GM21447 (cell line): ENCODE data around the gene RIMS3.
"Not testable (repeated sequence)": the region's sequence is repeated elsewhere in the genome, so short reads cannot be mapped to it uniquely, and the experiment has no call there.

Experiments used
- ATAC-seq: cut with Tn5 transposase; IDR thresholded peaks from one replicate; pipeline ENCODE4 v1.9.1; 2021; ENCODE audit not compliant: unreplicated experiment

RIMS3 gene

GRCh38 chr1:40665335-40666171 is at the start of gene RIMS3:
Gene RIMS3, minus strand, starts transcription at chr1:40665682. Its CDS starts 23,757 bp downstream, at chr1:40641925.
- peak; percentile 67 for ATAC-seq

DNA sequence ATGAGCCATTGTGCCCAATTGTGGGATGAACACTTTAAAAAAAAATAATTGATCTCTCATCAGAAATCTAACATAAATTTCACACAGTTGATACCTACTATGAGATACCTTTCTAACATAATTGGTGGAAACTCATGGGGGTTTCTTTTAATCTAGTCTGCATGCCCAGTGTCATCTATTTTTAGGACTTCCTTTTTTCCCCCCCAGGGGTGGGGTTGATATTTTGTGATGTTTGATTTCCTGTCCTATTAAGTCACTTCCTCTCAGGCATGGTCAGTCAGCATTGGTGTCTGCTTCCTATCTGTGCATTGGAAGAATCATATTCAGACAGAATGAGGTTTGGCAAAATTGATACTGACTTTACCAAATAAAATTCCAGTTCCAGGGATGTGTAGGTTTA is 47.5 kb upstream of the RIMS3 start:
- ATAC-seq: no peak

- ATAC-seq: no peak
Observed at GRCh38 chr1:40712405-40712944, 47.0 kb upstream of the RIMS3 start.

GRCh38 chr1:40711465-40712404 is 46.3 kb upstream of the RIMS3 start:
- no peak for ATAC-seq

DNA sequence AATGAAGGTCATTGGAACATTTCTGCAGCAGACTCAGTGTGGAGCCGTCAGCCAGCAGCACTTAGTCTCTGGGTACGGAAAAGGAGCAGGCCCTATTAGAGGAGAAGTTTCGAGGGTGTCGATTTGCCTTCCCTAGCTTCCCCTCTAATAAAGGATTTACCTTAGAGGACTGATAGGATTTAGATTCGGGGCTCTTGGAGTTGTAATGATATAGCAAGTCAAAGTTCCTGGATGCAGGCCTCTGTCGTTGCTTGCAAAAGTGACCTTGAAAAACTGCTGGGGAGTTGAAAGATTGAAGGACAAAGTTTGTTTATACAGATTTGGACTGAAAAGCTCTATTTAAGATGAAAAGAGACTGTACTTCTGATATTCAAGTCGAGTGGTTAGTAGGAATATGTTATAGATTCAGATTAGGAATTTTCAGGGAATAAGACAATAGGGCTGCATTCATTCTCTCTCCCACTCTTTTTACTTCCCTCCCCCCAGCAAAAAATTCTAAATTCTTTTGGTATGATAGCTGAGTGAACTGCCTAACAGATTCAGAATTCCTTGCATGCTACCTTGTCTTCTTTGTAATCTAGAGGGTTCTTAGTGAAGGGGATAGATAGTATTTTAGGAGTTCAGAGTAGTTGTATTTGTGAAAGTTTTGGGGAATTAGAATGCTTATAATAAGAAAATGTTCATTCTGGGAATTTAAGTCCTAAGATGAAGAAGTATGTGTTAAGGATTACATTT is 45.3 kb upstream of the RIMS3 start:
- ATAC-seq: no peak

DNA sequence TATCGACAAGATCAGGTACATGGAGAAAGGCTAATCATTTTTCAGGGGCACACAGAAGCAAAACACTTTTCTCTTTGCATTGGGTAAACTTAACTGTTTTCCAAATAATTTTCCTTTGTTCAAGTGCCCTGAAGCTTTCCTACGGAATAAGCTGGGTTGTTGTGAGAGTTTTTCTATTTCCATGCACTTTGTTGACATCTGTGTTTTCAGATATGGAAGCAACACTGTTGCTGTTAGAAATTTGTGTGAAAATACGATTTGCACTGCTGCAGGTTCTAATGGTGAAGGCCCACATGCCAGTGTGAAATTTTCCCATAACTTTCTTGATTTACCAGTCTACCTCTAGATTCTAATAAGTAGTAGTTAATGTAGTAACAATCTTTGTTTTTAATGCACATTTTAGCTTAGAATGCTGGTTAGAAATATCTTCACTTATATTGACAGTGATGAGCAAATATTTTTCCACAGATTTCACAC is 44.4 kb upstream of the RIMS3 start:
- ATAC-seq: no peak

- ATAC-seq: peak; percentile 88
Observed at GRCh38 chr1:40709100-40709801, 43.8 kb upstream of the RIMS3 start.

GRCh38 chr1:40708750-40709099 is 43.2 kb upstream of the RIMS3 start:
- peak; percentile 61 for ATAC-seq

GRCh38 chr1:40706626-40707025 is 41.1 kb upstream of the RIMS3 start:
- ATAC-seq: no peak

DNA sequence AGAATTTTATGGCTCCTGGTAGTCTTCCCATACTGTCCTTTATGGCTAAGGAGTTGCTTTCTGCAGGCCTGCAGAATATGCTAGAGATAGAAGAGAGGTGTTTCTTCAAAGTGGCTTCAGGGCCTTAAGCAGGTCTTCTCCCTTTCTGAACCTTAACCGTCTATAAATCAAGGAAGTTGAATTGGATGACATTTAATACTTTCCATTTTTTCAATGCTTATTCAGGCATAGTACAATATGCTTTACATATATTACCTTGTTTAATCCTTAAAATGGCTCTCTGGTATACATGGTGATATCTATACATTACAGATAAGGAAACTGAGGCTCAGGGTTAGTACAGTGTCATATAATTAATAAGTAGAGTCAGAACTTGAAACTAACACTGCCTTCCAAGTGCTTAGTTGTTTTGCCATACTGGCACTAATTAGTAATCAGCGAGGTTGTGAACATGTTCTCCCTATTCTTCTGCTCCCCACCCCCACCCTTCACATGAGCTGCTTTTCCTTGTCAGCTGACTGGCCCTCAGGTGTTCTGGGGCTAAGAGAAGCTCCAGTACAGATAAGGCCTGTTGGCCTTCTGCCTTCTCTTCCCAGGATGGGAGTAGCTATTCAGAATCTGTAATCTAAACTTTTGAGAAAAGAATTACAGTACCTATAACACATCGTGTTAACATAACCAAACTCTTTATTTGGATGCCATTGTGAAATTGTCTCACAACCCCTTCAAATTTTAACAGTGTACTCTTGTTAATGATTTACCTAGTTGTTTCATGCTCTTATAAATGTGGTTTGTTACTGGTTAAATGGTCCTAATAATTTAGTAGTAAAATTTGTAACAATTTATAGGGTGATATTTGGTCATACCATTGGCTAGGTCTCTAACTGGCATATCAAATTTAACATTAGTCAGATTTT is 39.6 kb upstream of the RIMS3 start:
- no peak for ATAC-seq

DNA sequence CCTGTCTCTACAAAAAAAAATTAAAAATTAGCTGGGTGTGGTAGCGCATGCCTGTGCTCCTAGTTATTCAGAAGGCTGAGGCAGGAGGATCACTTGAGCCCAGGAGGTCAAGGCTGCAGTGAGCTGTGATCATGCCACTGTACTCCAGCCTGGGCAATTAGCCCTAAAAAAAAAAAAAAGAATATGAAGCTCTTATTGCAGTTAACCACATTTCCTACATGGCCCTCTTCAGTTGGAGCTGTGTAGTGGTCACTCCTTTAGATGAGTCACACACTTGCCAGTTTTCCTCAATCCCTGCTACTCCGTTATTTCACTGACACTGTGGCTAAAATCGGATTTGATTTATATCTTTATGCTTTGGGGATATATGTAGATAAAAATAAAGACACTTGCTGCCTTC is 37.8 kb upstream of the RIMS3 start:
- ATAC-seq: no peak

- not testable (repeated sequence) for ATAC-seq
Observed at GRCh38 chr1:40702810-40703209, 37.3 kb upstream of the RIMS3 start.

GRCh38 chr1:40701684-40702083 is 36.2 kb upstream of the RIMS3 start:
- no peak for ATAC-seq

DNA sequence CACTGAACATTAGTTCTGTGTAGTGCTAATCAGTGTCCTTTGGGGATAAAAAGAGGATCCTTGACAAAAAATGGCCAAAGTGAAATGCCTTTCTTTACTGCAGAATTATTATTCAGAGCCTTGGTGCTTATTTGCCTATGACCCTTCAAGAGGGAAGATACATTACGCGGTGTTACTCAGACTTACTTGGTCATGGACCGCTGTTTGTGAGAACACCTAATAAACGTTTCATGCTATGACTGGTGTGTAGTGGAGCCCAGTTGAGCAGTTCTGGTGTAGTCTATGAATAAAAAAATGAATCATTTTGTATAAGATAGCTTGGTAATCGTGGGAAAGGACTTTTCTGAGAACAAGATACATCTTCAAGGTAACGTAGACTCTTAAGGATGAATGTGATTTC is 34.3 kb upstream of the RIMS3 start:
- ATAC-seq: peak; percentile 66

DNA sequence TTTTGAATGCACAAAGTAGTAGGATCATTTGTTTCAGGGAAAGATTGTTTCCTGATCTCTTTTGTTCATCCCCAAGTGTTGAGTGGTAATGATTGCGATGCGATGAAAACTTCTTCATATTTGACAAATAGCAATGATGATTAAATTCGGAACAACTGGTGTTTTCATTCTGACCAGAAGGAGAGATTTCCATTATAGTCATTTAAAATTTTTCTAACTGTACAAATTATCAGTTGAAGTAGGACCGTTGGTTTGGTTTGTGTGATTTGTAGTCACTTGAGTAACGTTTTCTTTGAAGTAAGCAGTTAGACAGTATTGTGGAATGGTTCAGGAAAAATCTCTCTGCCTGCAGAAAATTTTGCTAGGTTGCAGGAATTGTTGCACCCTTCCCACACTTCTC is 32.0 kb upstream of the RIMS3 start:
- no peak for ATAC-seq

DNA sequence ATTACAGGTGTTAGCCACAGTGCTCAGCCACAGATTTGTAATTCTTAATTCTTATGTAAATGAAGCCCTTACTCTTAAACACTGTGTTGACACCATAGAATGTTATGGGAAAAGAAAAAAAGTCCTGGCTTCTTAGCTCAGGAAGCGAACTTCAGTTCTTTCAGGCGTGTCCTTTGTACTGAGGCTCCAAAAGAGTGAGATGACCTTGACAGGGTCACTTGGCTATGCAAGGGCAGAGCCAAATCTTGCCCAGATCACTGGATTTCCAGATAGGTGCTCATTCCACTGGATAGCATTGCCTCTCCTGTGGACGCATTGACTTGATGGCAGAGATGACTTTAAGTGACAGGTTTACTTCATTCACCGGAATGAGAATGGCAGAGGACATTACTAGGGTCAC is 30.8 kb upstream of the RIMS3 start:
- no peak for ATAC-seq

DNA sequence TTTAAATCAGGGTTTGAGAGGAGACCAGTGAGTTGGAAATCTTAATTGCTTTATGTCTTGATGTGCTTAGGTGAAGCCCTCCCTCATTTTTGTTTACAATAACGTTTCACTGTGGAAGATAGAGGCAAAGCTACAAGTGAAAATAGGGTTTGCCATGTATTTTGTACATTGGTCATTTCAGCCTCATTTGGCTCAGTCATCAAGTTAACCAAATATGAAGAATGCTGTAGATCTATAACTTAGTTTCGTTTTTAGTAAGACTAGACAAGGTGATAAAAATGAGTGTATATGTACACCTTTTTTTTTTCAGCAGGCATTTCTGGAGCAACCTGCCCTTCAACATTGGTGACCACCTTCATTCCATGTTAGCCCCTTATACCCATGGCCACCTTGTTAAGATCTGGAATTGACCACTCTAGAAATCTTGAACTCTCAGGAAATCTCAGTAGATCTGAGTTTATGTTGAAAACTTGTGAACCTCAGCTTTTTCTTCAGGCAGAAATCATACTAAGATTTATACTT is 28.9 kb upstream of the RIMS3 start:
- ATAC-seq: no peak

GRCh38 chr1:40693425-40693824 is 27.9 kb upstream of the RIMS3 start:
- no peak for ATAC-seq

DNA sequence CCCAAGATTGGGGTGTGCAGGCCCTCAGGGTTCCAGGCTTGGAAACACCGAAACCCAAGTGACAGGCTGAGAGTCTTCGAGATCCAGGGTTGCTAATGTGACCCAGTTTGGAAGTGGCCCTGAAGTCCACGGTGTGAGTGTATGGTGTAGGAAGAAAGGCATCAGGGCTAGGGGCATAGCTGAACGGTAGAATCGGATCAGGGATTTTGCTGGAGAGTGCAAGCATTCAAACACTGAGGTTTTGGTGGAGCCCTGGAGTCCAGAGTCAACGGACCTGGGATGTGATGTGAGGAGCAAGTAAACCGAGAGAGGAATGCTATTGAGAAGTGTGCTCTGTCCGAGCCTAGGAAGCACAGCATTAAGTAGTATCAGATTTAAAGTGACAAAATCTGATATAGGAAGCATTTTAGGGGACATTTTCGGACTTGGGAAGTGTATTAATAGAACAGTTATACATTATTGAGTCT is 27.0 kb upstream of the RIMS3 start:
- no peak for ATAC-seq
